SK-N-SH treated with all-trans-retinoic acid at 6 μM for 48 hours (cell line): ENCODE results near the gene DOCK9.

Source experiments
- ATAC-seq: fragments of 200-7000 bp; cut with Tn5 transposase; 3 replicates; pipeline ENCODE4 v1.9.1; 2020; ENCODE audit warnings: mild to moderate bottlenecking, moderate library complexity
- ARNTL ChIP-seq: fragments of 450-650 bp; formaldehyde crosslinking; IDR thresholded peaks from 2 replicates; pipeline ENCODE4 v1.5.0; 2020; ENCODE audit warnings: low read depth, mild to moderate bottlenecking, moderate library complexity, borderline replicate concordance
- BACH2 ChIP-seq: fragments of 250-450 bp; sonication (Bioruptor Pico); IDR thresholded peaks from 2 replicates; pipeline ENCODE4 v1.9.0; 2021; ENCODE audit warnings: mild to moderate bottlenecking, borderline replicate concordance
- CREB5 ChIP-seq: fragments of 250-450 bp; sonication (Bioruptor Pico); IDR thresholded peaks from 2 replicates; pipeline ENCODE4 v1.5.1; 2020; ENCODE audit warnings: low read depth, mild to moderate bottlenecking, moderate library complexity
- CSDC2 ChIP-seq: fragments of 250-450 bp; sonication (Bioruptor Pico); IDR thresholded peaks from 2 replicates; pipeline ENCODE4 v1.5.0; 2020; ENCODE audit warnings: mild to moderate bottlenecking, moderate library complexity
- ESRRG ChIP-seq: fragments of 250-450 bp; sonication (Bioruptor Pico); IDR thresholded peaks from 2 replicates; pipeline ENCODE4 v1.6.1; 2021; ENCODE audit warnings: mild to moderate bottlenecking
- ISL1 ChIP-seq: fragments of 250-450 bp; sonication (Bioruptor Pico); IDR thresholded peaks from 2 replicates; pipeline ENCODE4 v2.1.2; 2022; ENCODE audit warnings: mild to moderate bottlenecking, moderate library complexity
- OSR1 ChIP-seq: fragments of 250-450 bp; sonication (Bioruptor Pico); IDR thresholded peaks from 2 replicates; pipeline ENCODE4 v1.8.0; 2022; ENCODE audit warnings: moderate library complexity, mild to moderate bottlenecking, inconsistent platforms
- POU6F1 ChIP-seq: fragments of 250-450 bp; sonication (Bioruptor Pico); IDR thresholded peaks from 2 replicates; pipeline ENCODE4 v1.8.0; 2021; ENCODE audit warnings: low read depth, mild to moderate bottlenecking, moderate library complexity, borderline replicate concordance
- PPARA ChIP-seq: fragments of 250-450 bp; sonication (Bioruptor Pico); IDR thresholded peaks from 2 replicates; pipeline ENCODE4 v1.5.0; 2020; ENCODE audit warnings: mild to moderate bottlenecking, borderline replicate concordance
- RARB ChIP-seq: fragments of 250-450 bp; sonication (Bioruptor Pico); IDR thresholded peaks from 2 replicates; pipeline ENCODE4 v1.8.0; 2021; ENCODE audit warnings: mild to moderate bottlenecking, moderate library complexity
- SNAI2 ChIP-seq: fragments of 250-450 bp; sonication (Bioruptor Pico); IDR thresholded peaks from 2 replicates; pipeline ENCODE4 v1.5.0; 2020; ENCODE audit warnings: mild to moderate bottlenecking, moderate library complexity
- TCF4 ChIP-seq: fragments of 250-450 bp; sonication (Bioruptor Pico); IDR thresholded peaks from 2 replicates; pipeline ENCODE4 v1.8.0; 2021; ENCODE audit warnings: mild to moderate bottlenecking, moderate library complexity, borderline replicate concordance
- TOX ChIP-seq: fragments of 250-450 bp; sonication (Bioruptor Pico); IDR thresholded peaks from 2 replicates; pipeline ENCODE4 v1.8.0; 2021; ENCODE audit warnings: mild to moderate bottlenecking, moderate library complexity, borderline replicate concordance
- ZC3H10 ChIP-seq: fragments of 250-450 bp; sonication (Bioruptor Pico); IDR thresholded peaks from 2 replicates; pipeline ENCODE4 v1.5.1; 2021; ENCODE audit warnings: mild to moderate bottlenecking, moderate library complexity
- ZFP3 ChIP-seq: fragments of 250-450 bp; sonication (Bioruptor Pico); IDR thresholded peaks from 2 replicates; pipeline ENCODE4 v1.5.0; 2020; ENCODE audit warnings: mild to moderate bottlenecking, moderate library complexity
- ZFP30 ChIP-seq: fragments of 450-650 bp; formaldehyde crosslinking; IDR thresholded peaks from 2 replicates; pipeline ENCODE4 v1.5.0; 2022; ENCODE audit warnings: mild to moderate bottlenecking, moderate library complexity
- ZNF565 ChIP-seq: fragments of 450-650 bp; formaldehyde crosslinking; conservative IDR thresholded peaks from 2 replicates; pipeline ENCODE4 v1.5.0; 2020; ENCODE audit warnings: low read depth, mild to moderate bottlenecking, moderate library complexity
- ZNF8 ChIP-seq: fragments of 450-650 bp; formaldehyde crosslinking; IDR thresholded peaks from 2 replicates; pipeline ENCODE4 v1.5.0; 2020; ENCODE audit warnings: mild to moderate bottlenecking, moderate library complexity
- TF ChIP-seq, protein P1 (sequence below): fragments of 250-450 bp; sonication (Bioruptor Pico); IDR thresholded peaks from 2 replicates; pipeline ENCODE4 v1.5.0; 2020; ENCODE audit warnings: mild to moderate bottlenecking, moderate library complexity
- TF ChIP-seq, protein P2 (sequence below): fragments of 250-450 bp; sonication (Bioruptor Pico); IDR thresholded peaks from 2 replicates; pipeline ENCODE4 v1.8.0; 2020; ENCODE audit warnings: mild to moderate bottlenecking, moderate library complexity, borderline replicate concordance
- TF ChIP-seq, protein P3 (sequence below): fragments of 250-450 bp; sonication (Bioruptor Pico); IDR thresholded peaks from 2 replicates; pipeline ENCODE4 v1.5.1; 2021; ENCODE audit warnings: mild to moderate bottlenecking, moderate library complexity

DOCK9 gene

GRCh38 chr13:98944336-98944735 lies 33.5 kb downstream of the DOCK9 start:
- TF ChIP-seq SNAI2 (CRISPR knock-in tag) (no peak), ZNF8 (CRISPR knock-in tag) (no peak), ARNTL (no peak), BACH2 (CRISPR knock-in tag) (no peak), CREB5 (CRISPR knock-in tag) (no peak), CSDC2 (CRISPR knock-in tag) (no peak), ISL1 (no peak), PPARA (CRISPR knock-in tag) (no peak), ZFP30 (CRISPR knock-in tag) (no peak)
- TF ChIP-seq, protein P1, sequence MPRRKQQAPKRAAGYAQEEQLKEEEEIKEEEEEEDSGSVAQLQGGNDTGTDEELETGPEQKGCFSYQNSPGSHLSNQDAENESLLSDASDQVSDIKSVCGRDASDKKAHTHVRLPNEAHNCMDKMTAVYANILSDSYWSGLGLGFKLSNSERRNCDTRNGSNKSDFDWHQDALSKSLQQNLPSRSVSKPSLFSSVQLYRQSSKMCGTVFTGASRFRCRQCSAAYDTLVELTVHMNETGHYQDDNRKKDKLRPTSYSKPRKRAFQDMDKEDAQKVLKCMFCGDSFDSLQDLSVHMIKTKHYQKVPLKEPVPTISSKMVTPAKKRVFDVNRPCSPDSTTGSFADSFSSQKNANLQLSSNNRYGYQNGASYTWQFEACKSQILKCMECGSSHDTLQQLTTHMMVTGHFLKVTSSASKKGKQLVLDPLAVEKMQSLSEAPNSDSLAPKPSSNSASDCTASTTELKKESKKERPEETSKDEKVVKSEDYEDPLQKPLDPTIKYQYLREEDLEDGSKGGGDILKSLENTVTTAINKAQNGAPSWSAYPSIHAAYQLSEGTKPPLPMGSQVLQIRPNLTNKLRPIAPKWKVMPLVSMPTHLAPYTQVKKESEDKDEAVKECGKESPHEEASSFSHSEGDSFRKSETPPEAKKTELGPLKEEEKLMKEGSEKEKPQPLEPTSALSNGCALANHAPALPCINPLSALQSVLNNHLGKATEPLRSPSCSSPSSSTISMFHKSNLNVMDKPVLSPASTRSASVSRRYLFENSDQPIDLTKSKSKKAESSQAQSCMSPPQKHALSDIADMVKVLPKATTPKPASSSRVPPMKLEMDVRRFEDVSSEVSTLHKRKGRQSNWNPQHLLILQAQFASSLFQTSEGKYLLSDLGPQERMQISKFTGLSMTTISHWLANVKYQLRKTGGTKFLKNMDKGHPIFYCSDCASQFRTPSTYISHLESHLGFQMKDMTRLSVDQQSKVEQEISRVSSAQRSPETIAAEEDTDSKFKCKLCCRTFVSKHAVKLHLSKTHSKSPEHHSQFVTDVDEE (CRISPR knock-in tag) = no peak
- ATAC-seq = no peak

DNA sequence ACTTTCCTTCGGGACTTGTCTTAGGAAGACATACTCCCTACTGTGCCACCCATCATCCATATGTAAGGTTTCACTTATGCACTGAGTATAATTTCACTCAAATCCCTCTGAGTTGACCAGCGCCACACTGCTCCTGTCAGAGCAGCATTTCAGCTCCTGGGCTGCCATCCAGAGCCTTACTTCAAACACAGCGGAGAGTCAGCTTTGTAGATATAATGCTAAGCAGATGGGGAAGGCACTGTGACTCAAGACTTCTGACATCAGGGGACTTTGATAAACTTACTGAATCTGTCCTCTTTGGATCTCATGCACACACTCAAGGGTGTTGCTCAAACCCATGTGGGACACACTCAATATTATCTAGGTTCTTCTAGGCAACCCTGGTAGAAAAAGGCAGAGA lies 34.9 kb downstream of the DOCK9 start:
- TF ChIP-seq ESRRG (CRISPR knock-in tag) = no peak
- no peak for TF ChIP-seq ZC3H10 (CRISPR knock-in tag)
- TF ChIP-seq ZFP3 = no peak
- no peak for TF ChIP-seq OSR1 (CRISPR knock-in tag)
- no peak for TF ChIP-seq CSDC2 (CRISPR knock-in tag)
- TF ChIP-seq TCF4 (CRISPR knock-in tag) = no peak
- no peak for TF ChIP-seq ZNF8 (CRISPR knock-in tag)
- TF ChIP-seq, protein P2, sequence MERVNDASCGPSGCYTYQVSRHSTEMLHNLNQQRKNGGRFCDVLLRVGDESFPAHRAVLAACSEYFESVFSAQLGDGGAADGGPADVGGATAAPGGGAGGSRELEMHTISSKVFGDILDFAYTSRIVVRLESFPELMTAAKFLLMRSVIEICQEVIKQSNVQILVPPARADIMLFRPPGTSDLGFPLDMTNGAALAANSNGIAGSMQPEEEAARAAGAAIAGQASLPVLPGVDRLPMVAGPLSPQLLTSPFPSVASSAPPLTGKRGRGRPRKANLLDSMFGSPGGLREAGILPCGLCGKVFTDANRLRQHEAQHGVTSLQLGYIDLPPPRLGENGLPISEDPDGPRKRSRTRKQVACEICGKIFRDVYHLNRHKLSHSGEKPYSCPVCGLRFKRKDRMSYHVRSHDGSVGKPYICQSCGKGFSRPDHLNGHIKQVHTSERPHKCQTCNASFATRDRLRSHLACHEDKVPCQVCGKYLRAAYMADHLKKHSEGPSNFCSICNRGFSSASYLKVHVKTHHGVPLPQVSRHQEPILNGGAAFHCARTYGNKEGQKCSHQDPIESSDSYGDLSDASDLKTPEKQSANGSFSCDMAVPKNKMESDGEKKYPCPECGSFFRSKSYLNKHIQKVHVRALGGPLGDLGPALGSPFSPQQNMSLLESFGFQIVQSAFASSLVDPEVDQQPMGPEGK (CRISPR knock-in tag) = no peak
- no peak for TF ChIP-seq RARB (CRISPR knock-in tag)
- TF ChIP-seq ZNF565 = no peak
- TF ChIP-seq, protein P3, sequence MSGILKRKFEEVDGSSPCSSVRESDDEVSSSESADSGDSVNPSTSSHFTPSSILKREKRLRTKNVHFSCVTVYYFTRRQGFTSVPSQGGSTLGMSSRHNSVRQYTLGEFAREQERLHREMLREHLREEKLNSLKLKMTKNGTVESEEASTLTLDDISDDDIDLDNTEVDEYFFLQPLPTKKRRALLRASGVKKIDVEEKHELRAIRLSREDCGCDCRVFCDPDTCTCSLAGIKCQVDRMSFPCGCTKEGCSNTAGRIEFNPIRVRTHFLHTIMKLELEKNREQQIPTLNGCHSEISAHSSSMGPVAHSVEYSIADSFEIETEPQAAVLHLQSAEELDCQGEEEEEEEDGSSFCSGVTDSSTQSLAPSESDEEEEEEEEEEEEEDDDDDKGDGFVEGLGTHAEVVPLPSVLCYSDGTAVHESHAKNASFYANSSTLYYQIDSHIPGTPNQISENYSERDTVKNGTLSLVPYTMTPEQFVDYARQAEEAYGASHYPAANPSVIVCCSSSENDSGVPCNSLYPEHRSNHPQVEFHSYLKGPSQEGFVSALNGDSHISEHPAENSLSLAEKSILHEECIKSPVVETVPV = no peak
- TF ChIP-seq, protein P1 (CRISPR knock-in tag) = no peak
- no peak for TF ChIP-seq ZFP30 (CRISPR knock-in tag)
- no peak for TF ChIP-seq ARNTL
- TF ChIP-seq TOX (CRISPR knock-in tag) = no peak
- no peak for TF ChIP-seq CREB5 (CRISPR knock-in tag)
- TF ChIP-seq SNAI2 (CRISPR knock-in tag) = no peak
- no peak for TF ChIP-seq POU6F1 (CRISPR knock-in tag)
- TF ChIP-seq, all 23 proteins: peak for 0
- no peak for ATAC-seq
